Erythroblast (primary cell): Measurements from ENCODE around the gene ZNF668.

ENCODE experiments used
- GATA1 ChIP-seq: IDR thresholded peaks from 2 replicates; pipeline ENCODE4 v1.6.1; 2011; ENCODE audit warnings: low read depth, mild to moderate bottlenecking, control low read depth, low read length, moderate library complexity
- POLR2A ChIP-seq: IDR thresholded peaks from 2 replicates; pipeline ENCODE4 v1.6.1; 2011; ENCODE audit warnings: mild to moderate bottlenecking, low read length

GRCh38 chr16:31025339-31025738 is 48.7 kb downstream of the ZNF668 start:
- TF ChIP-seq POLR2A (no peak), GATA1 (no peak)
